Lower leg skin (tissue), 4 donors: ENCODE data around the gene SELENOF. TPM values are rescaled to one million over a fixed set of nuclear protein-coding genes. Genes with fewer than 3 reads are reported as not detected.

Source experiments
- DNase-seq, 2 donors: peaks; one replicate each; pipeline ENCODE4 v3.0.0-alpha.2; 2019; ENCODE audit warnings: low spot score in 2 of 2
- H3K4me3 ChIP-seq: fragments of 200-600 bp; sonication (generic); 2 replicates; pipeline ENCODE4 v1.5.1; 2017; ENCODE audit warnings: mild to moderate bottlenecking, low read depth; ENCODE audit not compliant: poor library complexity, severe bottlenecking
- POLR2A ChIP-seq, 2 donors: fragments of 450-650 bp; IDR thresholded peaks; one replicate each; pipeline ENCODE4 v1.6.1; 2016 to 2017; ENCODE audit warnings: antibody characterized with exemption in 2 of 2, mild to moderate bottlenecking in 1 of 2, moderate library complexity in 1 of 2
- WGBS, 2 donors: methylation state at CpG; one replicate each; pipeline ENCODE4 v1.1.5; 2018; 5-methylcytosine and 5-hydroxymethylcytosine counted together
- intact Hi-C: fragments of 100-400 bp; cut with DNase I; formaldehyde crosslinking; loops from one replicate; pipeline ENCODE4 v1.15.0; 2023; ENCODE audit warnings: low total_unique reads
- total RNA-seq, 4 donors: library from RNA; depleted of rRNA; stranded (reverse); fragments of >200 nt; gene quantifications; one replicate each; pipeline ENCODE4 v1.1.0, GENCODE V29; 2016
- TF ChIP-seq, protein P1 (sequence below), 3 donors: fragments of 450-650 bp; IDR thresholded peaks; one replicate each; pipeline ENCODE4 v1.5.1; 2016; ENCODE audit warnings: antibody characterized with exemption in 3 of 3, mild to moderate bottlenecking in 3 of 3, moderate library complexity in 2 of 3

The SELENOF gene
- total RNA-seq = 10 to 100 TPM; 52.2 to 92.4 (median 88.0) TPM

- 0% methylated on average over 43 to 44 of the region's 44 CpGs for WGBS, 2 donors
- TF ChIP-seq POLR2A (IDR thresholded peaks at IDR 0.05) = no peak
- TF ChIP-seq, protein P1, sequence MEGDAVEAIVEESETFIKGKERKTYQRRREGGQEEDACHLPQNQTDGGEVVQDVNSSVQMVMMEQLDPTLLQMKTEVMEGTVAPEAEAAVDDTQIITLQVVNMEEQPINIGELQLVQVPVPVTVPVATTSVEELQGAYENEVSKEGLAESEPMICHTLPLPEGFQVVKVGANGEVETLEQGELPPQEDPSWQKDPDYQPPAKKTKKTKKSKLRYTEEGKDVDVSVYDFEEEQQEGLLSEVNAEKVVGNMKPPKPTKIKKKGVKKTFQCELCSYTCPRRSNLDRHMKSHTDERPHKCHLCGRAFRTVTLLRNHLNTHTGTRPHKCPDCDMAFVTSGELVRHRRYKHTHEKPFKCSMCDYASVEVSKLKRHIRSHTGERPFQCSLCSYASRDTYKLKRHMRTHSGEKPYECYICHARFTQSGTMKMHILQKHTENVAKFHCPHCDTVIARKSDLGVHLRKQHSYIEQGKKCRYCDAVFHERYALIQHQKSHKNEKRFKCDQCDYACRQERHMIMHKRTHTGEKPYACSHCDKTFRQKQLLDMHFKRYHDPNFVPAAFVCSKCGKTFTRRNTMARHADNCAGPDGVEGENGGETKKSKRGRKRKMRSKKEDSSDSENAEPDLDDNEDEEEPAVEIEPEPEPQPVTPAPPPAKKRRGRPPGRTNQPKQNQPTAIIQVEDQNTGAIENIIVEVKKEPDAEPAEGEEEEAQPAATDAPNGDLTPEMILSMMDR (IDR thresholded peaks at IDR 0.05) = no peak
- DNase-seq = peak; percentile 100
- intact Hi-C loops = no loop called here
- peak within 1 kb of the TSS; percentile 93 for H3K4me3 ChIP-seq
These were observed at the start of gene SELENOF for GRCh38 chr1:86913896-86914600. Gene SELENOF, minus strand, starts transcription at chr1:86914126. Its CDS starts 15 bp downstream, at chr1:86914111.

DNA sequence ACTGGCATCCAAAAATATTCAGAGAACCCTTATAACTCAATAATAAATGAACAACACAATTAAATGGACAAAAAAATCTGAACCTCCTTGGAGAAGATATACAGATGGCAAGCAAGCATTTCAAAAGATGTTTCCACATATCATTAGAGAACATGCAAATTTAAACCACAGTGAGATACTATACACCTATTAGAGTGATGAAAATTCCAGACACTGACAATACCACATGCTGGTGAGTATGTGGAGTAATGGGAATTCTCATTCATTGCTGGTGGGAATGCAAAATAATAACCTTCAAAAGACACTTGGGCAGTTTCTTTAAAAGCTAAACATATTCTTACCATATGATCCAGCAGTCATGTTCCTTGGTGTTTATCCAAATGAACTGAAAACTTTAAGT, 46.6 kb upstream of the SELENOF start:
- TF ChIP-seq POLR2A (IDR thresholded peaks at IDR 0.05) = no peak
- TF ChIP-seq, protein P1 (IDR thresholded peaks at IDR 0.05) = no peak
- intact Hi-C loops = loop anchor here (10.0 kb wide), 1 partner anchor 126 kb away; no protein-coding TSS in a partner anchor

GRCh38 chr1:86957221-86957620, 43.3 kb upstream of the SELENOF start:
- intact Hi-C loops = no loop called here
- DNase-seq = no peak
- no peak overlapping the region for H3K4me3 ChIP-seq
- TF ChIP-seq, protein P1 (IDR thresholded peaks at IDR 0.05) = no peak
- TF ChIP-seq POLR2A (IDR thresholded peaks at IDR 0.05) = no peak

More for the DNA sequence above, 46.6 kb upstream of the SELENOF start:
- H3K4me3 ChIP-seq = no peak overlapping the region
- no peak for DNase-seq

DNA sequence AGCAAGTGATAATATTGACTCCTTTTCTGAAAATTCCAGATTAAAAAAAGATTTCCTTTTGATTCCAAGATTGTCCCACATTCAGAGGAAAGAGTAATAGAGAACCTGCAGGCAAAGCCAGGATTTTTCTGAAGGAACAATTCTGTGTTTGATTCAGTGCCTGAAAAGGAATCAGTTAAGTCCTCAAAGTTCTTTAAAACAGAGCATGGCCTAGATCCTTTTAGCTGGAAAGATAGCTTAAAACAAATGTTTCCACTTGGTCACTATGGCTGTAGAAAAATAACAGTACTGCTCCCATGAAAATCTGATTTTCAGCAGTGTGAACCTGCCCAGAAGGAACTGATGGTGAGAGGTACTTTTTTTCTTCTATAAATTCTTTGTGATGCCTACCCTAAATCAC, 42.3 kb upstream of the SELENOF start:
- no peak for DNase-seq
- intact Hi-C loops = no loop called here
- no peak for TF ChIP-seq POLR2A (IDR thresholded peaks at IDR 0.05)
- TF ChIP-seq, protein P1 (IDR thresholded peaks at IDR 0.05) = no peak
- no peak overlapping the region for H3K4me3 ChIP-seq

- intact Hi-C loops = no loop called here
- H3K4me3 ChIP-seq = no peak overlapping the region
- TF ChIP-seq, protein P1 (IDR thresholded peaks at IDR 0.05) = no peak
- TF ChIP-seq POLR2A (IDR thresholded peaks at IDR 0.05) = no peak
- WGBS, 2 donors = 88 to 90% methylated on average over 3 of the region's 3 CpGs
- no peak for DNase-seq
These were observed 41.8 kb upstream of the SELENOF start for GRCh38 chr1:86955678-86956077.

DNA sequence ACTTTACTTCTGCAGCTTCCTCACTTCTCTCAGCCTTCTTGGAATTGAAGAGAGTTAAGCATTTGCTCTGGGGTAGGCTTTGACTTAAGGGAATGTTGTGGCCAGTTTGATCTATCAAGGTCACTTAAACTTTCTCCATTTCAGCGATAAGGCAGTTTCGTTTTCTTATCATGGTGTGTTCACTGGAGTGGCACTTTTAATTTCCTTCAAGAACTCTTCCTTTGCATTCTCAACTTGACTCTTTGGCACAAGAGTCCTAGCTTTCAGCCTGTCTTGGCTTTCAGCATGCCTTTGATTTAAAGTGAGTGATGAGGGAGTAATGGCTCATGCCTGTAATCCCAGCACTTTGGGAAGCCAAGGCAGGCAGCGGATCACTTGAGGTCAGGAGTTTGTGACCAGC, 39.2 kb upstream of the SELENOF start:
- WGBS, 2 donors = 85 to 90% methylated on average over 3 of the region's 3 CpGs
- intact Hi-C loops = no loop called here
- H3K4me3 ChIP-seq = no peak overlapping the region
- DNase-seq = no peak
- TF ChIP-seq, protein P1 (IDR thresholded peaks at IDR 0.05) = no peak
- TF ChIP-seq POLR2A (IDR thresholded peaks at IDR 0.05) = no peak
